Gastroesophageal sphincter (tissue), 3 donors: Measurements from ENCODE around the gene TSFM.

Source experiments
- POLR2A ChIP-seq, 2 donors: fragments of 450-650 bp; IDR thresholded peaks; one replicate each; pipeline ENCODE4 v1.6.1; 2017; ENCODE audit warnings: antibody characterized with exemption in 2 of 2, mild to moderate bottlenecking in 2 of 2, moderate library complexity in 1 of 2
- TF ChIP-seq, protein P1 (sequence below), 4 experiments: fragments of 200-600 bp in 2 of 4; fragments of 450-650 bp in 2 of 4; sonication (generic) in 1 of 4; IDR thresholded peaks; one replicate each; pipeline ENCODE4 v1.5.1; 2017 to 2019; ENCODE audit warnings: antibody characterized with exemption in 4 of 4, mild to moderate bottlenecking in 2 of 4, moderate library complexity in 2 of 4

DNA sequence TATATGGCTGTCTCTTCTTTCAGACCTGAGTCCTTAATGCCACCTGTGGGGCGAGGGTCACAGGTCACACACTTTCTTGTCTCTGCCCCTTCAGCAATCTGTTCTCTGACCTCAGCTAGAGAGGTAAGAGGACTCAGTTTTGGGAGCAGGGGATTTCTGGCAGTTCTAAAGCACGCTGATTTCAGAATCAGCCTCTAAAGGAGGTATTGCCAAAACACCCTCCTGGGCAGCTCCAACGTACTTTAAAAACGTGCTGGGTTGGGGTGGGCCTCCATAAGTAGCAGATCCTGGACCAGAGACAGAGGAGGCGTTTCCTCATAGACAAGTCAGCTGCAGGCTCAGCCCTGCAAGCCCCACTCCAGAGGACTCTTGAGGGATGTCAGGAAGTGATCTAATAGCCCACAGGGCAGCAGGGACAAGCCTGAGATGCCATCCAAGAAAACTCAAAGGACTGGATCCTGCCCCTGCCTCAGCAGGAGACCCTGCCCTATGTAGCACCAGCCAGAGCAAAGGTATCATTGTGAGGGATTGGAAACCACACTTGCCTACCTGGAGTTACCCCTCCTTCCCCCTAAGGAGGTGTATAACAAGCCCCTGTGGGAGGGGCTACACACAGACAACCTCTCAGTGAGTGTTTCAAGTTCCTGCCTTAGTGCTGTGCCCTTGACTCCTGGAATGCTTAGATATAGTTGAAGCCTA lies 55.4 kb downstream of the TSFM start:
- TF ChIP-seq, protein P1, sequence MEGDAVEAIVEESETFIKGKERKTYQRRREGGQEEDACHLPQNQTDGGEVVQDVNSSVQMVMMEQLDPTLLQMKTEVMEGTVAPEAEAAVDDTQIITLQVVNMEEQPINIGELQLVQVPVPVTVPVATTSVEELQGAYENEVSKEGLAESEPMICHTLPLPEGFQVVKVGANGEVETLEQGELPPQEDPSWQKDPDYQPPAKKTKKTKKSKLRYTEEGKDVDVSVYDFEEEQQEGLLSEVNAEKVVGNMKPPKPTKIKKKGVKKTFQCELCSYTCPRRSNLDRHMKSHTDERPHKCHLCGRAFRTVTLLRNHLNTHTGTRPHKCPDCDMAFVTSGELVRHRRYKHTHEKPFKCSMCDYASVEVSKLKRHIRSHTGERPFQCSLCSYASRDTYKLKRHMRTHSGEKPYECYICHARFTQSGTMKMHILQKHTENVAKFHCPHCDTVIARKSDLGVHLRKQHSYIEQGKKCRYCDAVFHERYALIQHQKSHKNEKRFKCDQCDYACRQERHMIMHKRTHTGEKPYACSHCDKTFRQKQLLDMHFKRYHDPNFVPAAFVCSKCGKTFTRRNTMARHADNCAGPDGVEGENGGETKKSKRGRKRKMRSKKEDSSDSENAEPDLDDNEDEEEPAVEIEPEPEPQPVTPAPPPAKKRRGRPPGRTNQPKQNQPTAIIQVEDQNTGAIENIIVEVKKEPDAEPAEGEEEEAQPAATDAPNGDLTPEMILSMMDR (IDR thresholded peaks at IDR 0.05) = no peak
- no peak for TF ChIP-seq POLR2A (IDR thresholded peaks at IDR 0.05)
